ENCODE data around the gene C1QTNF9B. TPM values are rescaled to one million over a fixed set of nuclear protein-coding genes. Genes with fewer than 3 reads are reported as not detected.
A peak's percentile ranks its signal among the peaks of the same experiment; 100 is the strongest.

Gene C1QTNF9B
- total and polyA plus RNA-seq, 2 of the 13 experiments (the other 11 are each of a cell fraction or from before 2014, with no cell fraction given), result not detected

DNA sequence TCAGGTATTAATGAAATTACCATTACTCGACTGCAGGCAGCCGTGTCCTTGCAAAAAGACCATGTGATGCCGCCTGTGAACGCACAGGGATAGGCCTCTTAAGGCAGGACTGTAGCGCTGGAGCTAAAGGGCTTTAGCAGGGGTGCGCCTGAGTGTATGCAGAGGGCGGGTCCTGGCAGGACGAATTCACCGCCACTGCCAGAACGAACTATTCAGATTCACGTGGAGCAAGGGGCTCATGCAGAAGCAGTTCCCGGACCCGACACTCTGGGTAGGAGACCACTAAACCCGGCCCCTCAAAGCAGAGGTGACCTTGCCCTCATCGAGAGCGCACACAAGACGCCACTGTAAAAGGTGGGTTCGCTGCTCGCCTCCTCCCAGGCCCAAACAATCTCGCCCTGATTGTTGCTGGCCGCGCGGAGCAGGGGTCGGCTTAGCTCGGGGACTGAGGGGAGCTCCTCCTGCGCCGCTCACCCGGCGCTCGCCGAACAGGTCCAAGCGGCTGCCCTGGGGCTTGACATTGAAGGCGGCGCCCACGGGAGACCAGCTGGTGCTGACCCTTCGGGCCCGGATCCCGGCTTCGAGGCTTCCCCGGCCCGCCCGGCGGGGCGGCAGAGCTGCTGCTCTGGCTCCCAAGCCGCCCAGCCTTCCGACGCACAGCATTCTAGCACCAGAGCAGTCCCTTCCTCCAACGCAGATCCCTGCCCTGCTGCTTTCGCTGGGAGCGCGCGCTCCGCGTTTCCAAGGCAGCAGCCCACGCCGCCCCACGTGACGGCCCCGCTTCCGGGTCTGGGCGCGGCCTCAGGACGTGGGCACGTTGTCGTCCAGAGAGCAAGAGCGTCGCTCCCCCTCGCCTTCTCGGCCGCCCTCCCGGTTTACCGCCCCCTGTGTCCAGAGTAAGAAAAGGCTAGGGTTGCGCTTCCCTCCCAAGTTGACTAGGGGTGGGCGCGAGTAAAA lies 8.4 kb downstream of the C1QTNF9B start, which contains the start of gene MIPEP (continued):
- TF ChIP-seq GMEB1 (CRISPR knock-in tag; IDR thresholded peaks at IDR 0.05; ENCODE audit: borderline replicate concordance), result peak; percentile 99
- TF ChIP-seq FOXK1 (CRISPR knock-in tag; IDR thresholded peaks at IDR 0.05; ENCODE audit: borderline replicate concordance, low read depth), result peak; percentile 97
- TF ChIP-seq ZNF660 (CRISPR knock-in tag; IDR thresholded peaks at IDR 0.05; ENCODE audit: borderline replicate concordance, low read depth), result no peak
- peak; percentile 65 for TF ChIP-seq YY1 (IDR thresholded peaks at IDR 0.05; ENCODE audit: insufficient read depth, insufficient replicate concordance, low read depth, low read length)
- no peak for TF ChIP-seq SRF (IDR thresholded peaks at IDR 0.05; ENCODE audit: low read depth, low read length)
- TF ChIP-seq ZMYM4 (CRISPR knock-in tag; IDR thresholded peaks at IDR 0.05), result peak; percentile 99
- TF ChIP-seq CCDC6 (CRISPR knock-in tag; IDR thresholded peaks at IDR 0.05), result peak; percentile 29; the same call in 1 of the 2 replicates
- 0 out of 2 replicates have a peak, but pooled peaks have one; percentile 54 for TF ChIP-seq ZNF784 (CRISPR knock-in tag; IDR thresholded peaks at IDR 0.05; ENCODE audit: borderline replicate concordance)
- TF ChIP-seq TFDP1 (CRISPR knock-in tag; IDR thresholded peaks at IDR 0.05; ENCODE audit: borderline replicate concordance), result peak; percentile 87
- TF ChIP-seq, protein P1, sequence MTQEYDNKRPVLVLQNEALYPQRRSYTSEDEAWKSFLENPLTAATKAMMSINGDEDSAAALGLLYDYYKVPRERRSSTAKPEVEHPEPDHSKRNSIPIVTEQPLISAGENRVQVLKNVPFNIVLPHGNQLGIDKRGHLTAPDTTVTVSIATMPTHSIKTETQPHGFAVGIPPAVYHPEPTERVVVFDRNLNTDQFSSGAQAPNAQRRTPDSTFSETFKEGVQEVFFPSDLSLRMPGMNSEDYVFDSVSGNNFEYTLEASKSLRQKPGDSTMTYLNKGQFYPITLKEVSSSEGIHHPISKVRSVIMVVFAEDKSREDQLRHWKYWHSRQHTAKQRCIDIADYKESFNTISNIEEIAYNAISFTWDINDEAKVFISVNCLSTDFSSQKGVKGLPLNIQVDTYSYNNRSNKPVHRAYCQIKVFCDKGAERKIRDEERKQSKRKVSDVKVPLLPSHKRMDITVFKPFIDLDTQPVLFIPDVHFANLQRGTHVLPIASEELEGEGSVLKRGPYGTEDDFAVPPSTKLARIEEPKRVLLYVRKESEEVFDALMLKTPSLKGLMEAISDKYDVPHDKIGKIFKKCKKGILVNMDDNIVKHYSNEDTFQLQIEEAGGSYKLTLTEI (CRISPR knock-in tag; conservative IDR thresholded peaks at IDR 0.05), result no peak
- peak; percentile 12; the same call in 1 of the 2 replicates for TF ChIP-seq STAG1 (CRISPR knock-in tag; IDR thresholded peaks at IDR 0.05)
- peak; percentile 99 for TF ChIP-seq KLF12 (CRISPR knock-in tag; IDR thresholded peaks at IDR 0.05; ENCODE audit: borderline replicate concordance)
- TF ChIP-seq ZNF572 (CRISPR knock-in tag; IDR thresholded peaks at IDR 0.05), result no peak
- peak; percentile 35; the same call in 1 of the 2 replicates for TF ChIP-seq ZNF33B (CRISPR knock-in tag; IDR thresholded peaks at IDR 0.05)
- peak; percentile 26; the same call in 1 of the 2 replicates for TF ChIP-seq ZNF335 (CRISPR knock-in tag; IDR thresholded peaks at IDR 0.05)
- peak; percentile 93 for TF ChIP-seq THAP11 (CRISPR knock-in tag; IDR thresholded peaks at IDR 0.05)
- TF ChIP-seq ZFP82 (CRISPR knock-in tag; IDR thresholded peaks at IDR 0.05; ENCODE audit: borderline replicate concordance), result 0 out of 2 replicates have a peak, but pooled peaks have one; percentile 63
- TF ChIP-seq SIN3A (IDR thresholded peaks at IDR 0.05; ENCODE audit: borderline replicate concordance, low read depth, low read length), result peak; percentile 99
- TF ChIP-seq KDM4B (CRISPR knock-in tag; IDR thresholded peaks at IDR 0.05), result no peak; the same call in 1 of the 2 replicates
- no peak for TF ChIP-seq NR2F6 (IDR thresholded peaks at IDR 0.05)
- peak; percentile 42; the same call in 1 of the 2 replicates for TF ChIP-seq NR2F6 (CRISPR knock-in tag; IDR thresholded peaks at IDR 0.05)
- 0 out of 2 replicates have a peak, but pooled peaks have one; percentile 17 for TF ChIP-seq JUN (CRISPR knock-in tag; IDR thresholded peaks at IDR 0.05)
- TF ChIP-seq ZNF160 (CRISPR knock-in tag; IDR thresholded peaks at IDR 0.05), result peak; percentile 45; the same call in 1 of the 2 replicates
- peak; percentile 45; the same call in 1 of the 2 replicates for TF ChIP-seq MIER2 (CRISPR knock-in tag; IDR thresholded peaks at IDR 0.05)

Measured in HepG2 (cell line).